Lower lobe of right lung (tissue), 2 donors: ENCODE results near the gene LRRC3C. TPM values are rescaled to one million over a fixed set of nuclear protein-coding genes. Genes with fewer than 3 reads are reported as not detected.

Experiments used
- ATAC-seq, 2 donors: fragments of 200-7000 bp; cut with Tn5 transposase; one replicate each; pipeline ENCODE4 v1.9.1; 2020 to 2022; ENCODE audit warnings: mild to moderate bottlenecking in 2 of 2, moderate library complexity in 2 of 2
- DNase-seq: peaks from one replicate; pipeline ENCODE4 v3.0.0-alpha.2; 2020
- H3K27ac ChIP-seq: fragments of 200-600 bp; one replicate; pipeline ENCODE4 v1.8.0; 2022
- H3K27me3 ChIP-seq: fragments of 200-600 bp; one replicate; pipeline ENCODE4 v1.8.0; 2022; ENCODE audit warnings: low read depth
- H3K36me3 ChIP-seq: fragments of 200-600 bp; one replicate; pipeline ENCODE4 v1.8.0; 2022; ENCODE audit warnings: mild to moderate bottlenecking
- H3K4me1 ChIP-seq: fragments of 200-600 bp; one replicate; pipeline ENCODE4 v1.8.0; 2022
- H3K4me3 ChIP-seq: fragments of 200-600 bp; one replicate; pipeline ENCODE4 v1.8.0; 2022; ENCODE audit warnings: mild to moderate bottlenecking
- H3K9me3 ChIP-seq: fragments of 200-600 bp; one replicate; pipeline ENCODE4 v1.8.0; 2022
- CTCF ChIP-seq: fragments of 200-600 bp; IDR thresholded peaks from one replicate; pipeline ENCODE4 v1.8.0; 2022; ENCODE audit warnings: antibody characterized with exemption, mild to moderate bottlenecking
- intact Hi-C: fragments of 100-400 bp; cut with DNase I; formaldehyde crosslinking; loops from one replicate; pipeline ENCODE4 v1.11.0; 2022
- total RNA-seq: library from RNA; stranded (reverse); fragmentation: NEBNext Ultra II Directional; extraction: Animal tissue kit (Norgen Biotek cat#: 25700); gene quantifications from one replicate; pipeline ENCODE4 v1.2.1, GENCODE V29; 2021
- donor health status: DM: no; HTN: yes; CAD: no; lungs with severe emphysema.

LRRC3C gene
- total RNA-seq, 1 donor from 2014 or later: not detected

- H3K27ac ChIP-seq: peak overlapping the region; percentile 96
- H3K4me3 ChIP-seq: peak overlapping the region; percentile 87
- no peaks in the 10 kb centered on the region for H3K9me3 ChIP-seq
- no peak for TF ChIP-seq CTCF
- no peaks in the 10 kb centered on the region for H3K27me3 ChIP-seq
- H3K36me3 ChIP-seq: peaks cover 1% of the 10 kb centered on the region
- intact Hi-C loops: no loop called here
- DNase-seq: no peak
- peak in 1 of 2 donors; percentile 34 for ATAC-seq
- peaks cover 51% of the 10 kb centered on the region for H3K4me1 ChIP-seq
Observed at GRCh38 chr17:39928858-39929645, 1.5 kb downstream of the LRRC3C start.

- intact Hi-C loops: no loop called here
- Histone ChIP-seq H3K36me3 (no peaks in the 10 kb centered on the region), H3K9me3 (no peaks in the 10 kb centered on the region), H3K27ac (peak overlapping the region; percentile 96), H3K4me3 (no peak overlapping the region), H3K4me1 (peaks cover 43% of the 10 kb centered on the region), H3K27me3 (no peaks in the 10 kb centered on the region)
- no peak for TF ChIP-seq CTCF
- no peak for ATAC-seq
- DNase-seq: no peak
Observed at GRCh38 chr17:39929646-39930407, 2.3 kb downstream of the LRRC3C start.

- ATAC-seq: no peak
- intact Hi-C loops: no loop called here
- Histone ChIP-seq H3K4me1 (peaks cover 12% of the 10 kb centered on the region), H3K36me3 (no peaks in the 10 kb centered on the region), H3K27ac (no peak overlapping the region), H3K4me3 (no peak overlapping the region), H3K9me3 (no peaks in the 10 kb centered on the region), H3K27me3 (no peaks in the 10 kb centered on the region)
- no peak for TF ChIP-seq CTCF
- no peak for DNase-seq
Observed at GRCh38 chr17:39933912-39934311, 6.4 kb downstream of the LRRC3C start.

- no peak overlapping the region for H3K27ac ChIP-seq
- intact Hi-C loops: no loop called here
- ATAC-seq (no peak), DNase-seq (no peak)
- peaks cover 7% of the 10 kb centered on the region for H3K4me1 ChIP-seq
- H3K36me3 ChIP-seq: no peaks in the 10 kb centered on the region
- no peak for TF ChIP-seq CTCF
- no peaks in the 10 kb centered on the region for H3K27me3 ChIP-seq
- H3K4me3 ChIP-seq: no peak overlapping the region
- H3K9me3 ChIP-seq: no peaks in the 10 kb centered on the region
Observed at GRCh38 chr17:39934324-39934723, 6.8 kb downstream of the LRRC3C start.

GRCh38 chr17:39935909-39936308 lies 8.4 kb downstream of the LRRC3C start:
- no peaks in the 10 kb centered on the region for H3K4me1 ChIP-seq
- H3K36me3 ChIP-seq: no peaks in the 10 kb centered on the region
- no peak overlapping the region for H3K4me3 ChIP-seq
- TF ChIP-seq CTCF: no peak
- ATAC-seq: peak in 1 of 2 donors; percentile 12
- no peak overlapping the region for H3K27ac ChIP-seq
- no peaks in the 10 kb centered on the region for H3K27me3 ChIP-seq
- no peak for DNase-seq
- intact Hi-C loops: no loop called here
- H3K9me3 ChIP-seq: no peaks in the 10 kb centered on the region
